PC-3 (cell line): ENCODE results near the gene GBX1. TPM values are rescaled to one million over a fixed set of nuclear protein-coding genes. Genes with fewer than 3 reads are reported as not detected.

Experiments used
- ATAC-seq: fragments of 200-7000 bp; cut with Tn5 transposase; 2 replicates; pipeline ENCODE4 v1.9.1; 2020; ENCODE audit warnings: mild to moderate bottlenecking, moderate library complexity
- BruUV-seq: library from RNA; stranded (reverse); fragments of 400-500 nt; replicated peaks from 2 replicates; lab custom pipeline; 2021; lab: Mats Ljungman, UMichigan
- CTCF ChIA-PET: fragments of 300-600 bp; sonication (Branson Sonifier 250); formaldehyde crosslinking; loops from one replicate; lab custom pipeline; 2022; ENCODE audit warnings: antibody characterized with exemption; lab: Charles Lee
- POLR2A ChIA-PET: fragments of 300-600 bp; sonication (Branson Sonifier 250); formaldehyde crosslinking; loops from one replicate; lab custom pipeline; 2022; ENCODE audit warnings: antibody characterized with exemption; ENCODE audit not compliant: unreplicated experiment; lab: Charles Lee
- DNase-seq: peaks from one replicate; pipeline ENCODE4 v3.0.0-alpha.2; 2015
- H2AFZ ChIP-seq: fragments of 300-600 bp; sonication (generic); 2 replicates; pipeline ENCODE4 v1.6.0; 2016; ENCODE audit warnings: antibody characterized with exemption, low read length
- H3F3A ChIP-seq: fragments of 300-600 bp; sonication (generic); one replicate; pipeline ENCODE4 v1.6.0; 2017; ENCODE audit warnings: antibody characterized with exemption, low read length, control low read depth, mild to moderate bottlenecking; ENCODE audit not compliant: unreplicated experiment
- H3K27ac ChIP-seq: fragments of 300-600 bp; sonication (generic); 2 replicates; pipeline ENCODE4 v1.5.1; 2016; ENCODE audit warnings: mild to moderate bottlenecking, low read length
- H3K27me3 ChIP-seq: fragments of 300-600 bp; sonication (generic); 2 replicates; pipeline ENCODE4 v1.6.1; 2016; ENCODE audit warnings: low read length, mixed read lengths
- H3K36me3 ChIP-seq: fragments of 300-600 bp; sonication (generic); 2 replicates; pipeline ENCODE4 v1.6.1; 2016; ENCODE audit warnings: low read depth, mixed run types, low read length, mixed read lengths
- H3K4me1 ChIP-seq: fragments of 300-600 bp; sonication (generic); 2 replicates; pipeline ENCODE4 v1.5.1; 2016; ENCODE audit warnings: low read length; ENCODE audit not compliant: insufficient read depth
- H3K4me2 ChIP-seq: fragments of 300-600 bp; sonication (generic); 2 replicates; pipeline ENCODE4 v1.6.0; 2016; ENCODE audit warnings: low read length
- H3K4me3 ChIP-seq: fragments of 300-600 bp; sonication (generic); 2 replicates; pipeline ENCODE4 v1.5.1; 2016; ENCODE audit warnings: mild to moderate bottlenecking, low read length, mixed read lengths
- H3K79me2 ChIP-seq: fragments of 300-600 bp; sonication (generic); 2 replicates; pipeline ENCODE4 v1.6.1; 2017; ENCODE audit warnings: low read length, mixed read lengths
- H3K9ac ChIP-seq: fragments of 300-600 bp; sonication (generic); 2 replicates; pipeline ENCODE4 v1.6.0; 2016; ENCODE audit warnings: mild to moderate bottlenecking, low read length
- H3K9me2 ChIP-seq: fragments of 300-600 bp; sonication (generic); replicated peaks from 2 replicates; pipeline ENCODE4 v1.6.1; 2016; ENCODE audit warnings: mixed run types, low read length, mixed read lengths
- H3K9me3 ChIP-seq: fragments of 300-600 bp; sonication (generic); 2 replicates; pipeline ENCODE4 v1.6.1; 2016; ENCODE audit warnings: low read length, mixed read lengths
- H4K20me1 ChIP-seq: fragments of 300-600 bp; sonication (generic); 2 replicates; pipeline ENCODE4 v1.6.1; 2016; ENCODE audit warnings: low read length, mixed read lengths
- CTCF ChIP-seq: fragments of 300-600 bp; sonication (generic); conservative IDR thresholded peaks from 2 replicates; pipeline ENCODE4 v1.5.1; 2017; ENCODE audit warnings: antibody characterized with exemption, low read depth, mild to moderate bottlenecking, low read length
- EZH2 ChIP-seq: fragments of 300-600 bp; sonication (generic); IDR thresholded peaks from one replicate; pipeline ENCODE4 v1.6.1; 2017; ENCODE audit warnings: antibody characterized with exemption, mild to moderate bottlenecking, low read length; ENCODE audit not compliant: unreplicated experiment
- EZH2phosphoT487 ChIP-seq: fragments of 300-600 bp; sonication (generic); IDR thresholded peaks from 2 replicates; pipeline ENCODE4 v1.6.1; 2018; ENCODE audit warnings: mild to moderate bottlenecking, antibody characterized with exemption, low read length, borderline replicate concordance
- intact Hi-C: fragments of 100-400 bp; cut with micrococcal nuclease; formaldehyde crosslinking; loops from 2 replicates; pipeline ENCODE4 v1.9.0; 2023
- total RNA-seq: library from RNA; depleted of rRNA; stranded (reverse); fragments of >200 nt; gene quantifications from 2 replicates; pipeline ENCODE4 v1.2.3, GENCODE V29; 2014

The GBX1 gene
- total RNA-seq, 1 experiment from 2014 or later, result not detected

DNA sequence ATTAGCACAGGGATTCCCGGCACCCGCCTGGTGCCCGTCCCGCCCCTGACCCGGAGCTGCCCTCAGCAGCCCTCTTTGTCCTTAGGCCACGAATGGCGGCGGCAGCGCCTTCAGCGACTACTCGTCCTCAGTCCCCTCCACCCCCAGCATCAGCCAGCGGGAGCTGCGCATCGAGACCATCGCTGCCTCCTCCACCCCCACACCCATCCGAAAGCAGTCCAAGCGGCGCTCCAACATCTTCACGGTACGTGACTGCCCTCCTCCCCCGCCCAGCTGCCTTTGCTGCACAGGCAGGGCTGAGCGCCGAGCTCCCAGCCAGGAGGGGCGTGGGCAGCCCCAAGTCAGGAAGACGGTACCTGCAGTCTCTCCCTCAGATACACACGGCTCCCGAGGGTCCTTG is 47.6 kb downstream of the GBX1 start:
- H3K79me2 ChIP-seq, result peaks cover 20% of the 10 kb centered on the region
- no peaks in the 10 kb centered on the region for H3K9me2 ChIP-seq
- no peak overlapping the region for H2AFZ ChIP-seq
- ATAC-seq (no peak), DNase-seq (no peak)
- intact Hi-C loops, result loop anchor here (10.0 kb wide), 1 partner anchor 145 kb away; the partner anchor contains the start of gene KCNH2
- ChIA-PET CTCF (no interaction called here), POLR2A (no interaction called here)
- no peaks in the 10 kb centered on the region for H3F3A ChIP-seq
- TF ChIP-seq EZH2 (no peak), EZH2phosphoT487 (no peak), CTCF (no peak)
- H3K36me3 ChIP-seq, result peaks cover 7% of the 10 kb centered on the region
- H3K4me2 ChIP-seq, result no peak overlapping the region
- no peaks in the 10 kb centered on the region for H3K9me3 ChIP-seq
- H3K27me3 ChIP-seq, result no peaks in the 10 kb centered on the region
- no TSS peak for BruUV-seq
- no peak overlapping the region for H3K27ac ChIP-seq
- H3K4me3 ChIP-seq, result no peak overlapping the region
- no peak overlapping the region for H3K9ac ChIP-seq
- H3K4me1 ChIP-seq, result peaks cover 11% of the 10 kb centered on the region
- H4K20me1 ChIP-seq, result peaks cover 11% of the 10 kb centered on the region; the same call in 1 of the 2 replicates

- ATAC-seq, result no peak
- Histone ChIP-seq H3K9ac (no peak overlapping the region), H3K4me1 (peaks cover 15% of the 10 kb centered on the region), H3K79me2 (peaks cover 24% of the 10 kb centered on the region), H3K27me3 (no peaks in the 10 kb centered on the region), H3K36me3 (no peaks in the 10 kb centered on the region; the same call in 1 of the 2 replicates), H3K4me3 (no peak overlapping the region), H4K20me1 (peaks cover 15% of the 10 kb centered on the region; the same call in 1 of the 2 replicates), H3K9me2 (no peaks in the 10 kb centered on the region), H3K4me2 (no peak overlapping the region), H3K9me3 (no peaks in the 10 kb centered on the region), H3F3A (peaks cover 2% of the 10 kb centered on the region), H2AFZ (no peak overlapping the region), H3K27ac (no peak overlapping the region)
- TF ChIP-seq EZH2phosphoT487, result no peak
- TF ChIP-seq CTCF, result no peak
- TF ChIP-seq EZH2, result no peak
- ChIA-PET CTCF (interaction anchor here (0.6 kb wide), 1 partner anchor 474 kb away, joined by 4 read pairs; no protein-coding TSS in a partner anchor), POLR2A (no interaction called here)
- BruUV-seq, result no TSS peak
- DNase-seq, result no peak
- intact Hi-C loops, result loop anchor here (10.0 kb wide), 1 partner anchor 144 kb away; the partner anchor contains the start of gene KCNH2
Measured at GRCh38 chr7:151119055-151119415, 48.5 kb downstream of the GBX1 start.
